Measurements from ENCODE around the gene NKTR. TPM values are rescaled to one million over a fixed set of nuclear protein-coding genes. Genes with fewer than 3 reads are reported as not detected.

The NKTR gene
- total and polyA plus RNA-seq, 2 of the 13 experiments (the other 11 are each of a cell fraction or from before 2014, with no cell fraction given) = 41.3 to 59.6 TPM

- Histone ChIP-seq H3K9me3 (ENCODE audit: low read length) (no peaks in the 10 kb centered on the region), H3K79me2 (ENCODE audit: insufficient read depth, low read length) (peaks cover 7% of the 10 kb centered on the region), H3K4me2 (ENCODE audit: low read depth, low read length) (peak overlapping the region; percentile 90), H4K20me1 (ENCODE audit: insufficient read depth, low read length) (no peaks in the 10 kb centered on the region), H3K9ac (ENCODE audit: insufficient read depth, low read depth, low read length) (0 out of 2 replicates have a peak overlapping the region, but pooled peaks have one; percentile 80), H3K4me1 (ENCODE audit: insufficient read depth, low read length) (peaks cover 52% of the 10 kb centered on the region), H3K4me3 (replicated peaks in 1 of 3; ENCODE audit: insufficient read depth in 1 of 3, low read depth in 2 of 3, low read length in 3 of 3) (peak overlapping the region in 1 of 3 experiments; percentile 89; a peak in 1 of 6 replicates), H3K27ac (ENCODE audit: extremely low read length, insufficient read depth, low read length) (no peak overlapping the region), H2AFZ (ENCODE audit: low read length) (no peak overlapping the region), H3K27me3 (ENCODE audit: control insufficient read depth in 1 of 2, insufficient read depth in 2 of 2, low read length in 2 of 2) (no peaks in the 10 kb centered on the region), H3K36me3 (replicated peaks in 1 of 2; ENCODE audit: control insufficient read depth in 1 of 2, insufficient read depth in 2 of 2, low read length in 2 of 2) (peaks cover 3% of the 10 kb centered on the region in 2 experiments; a peak in 3 of 5 replicates)
- ChIA-PET CTCF (ENCODE audit: low intra/inter-chr PET ratio, low total read pairs) (no interaction called here), POLR2A (interaction anchor here (1.2 to 1.7 kb wide), 3 partner anchors 51 to 104 kb away, joined by 4 to 8 read pairs (median 4); partner anchors contain the start of genes NKTR and SS18L2)
- BruUV-seq (replicated peaks) = no TSS peak
- no peak for DNase-seq (ENCODE audit: low spot score)
- TF ChIP-seq MYNN (CRISPR knock-in tag; IDR thresholded peaks at IDR 0.05; ENCODE audit: low read depth) (no peak), ATF6 (CRISPR knock-in tag; conservative IDR thresholded peaks at IDR 0.05) (no peak), SMC3 (IDR thresholded peaks at IDR 0.05; ENCODE audit: low read length) (no peak), ZNF782 (CRISPR knock-in tag; IDR thresholded peaks at IDR 0.05; ENCODE audit: borderline replicate concordance) (no peak), DDIT3 (CRISPR knock-in tag; IDR thresholded peaks at IDR 0.05) (no peak), ZNF747 (CRISPR knock-in tag; IDR thresholded peaks at IDR 0.05; ENCODE audit: borderline replicate concordance) (no peak), PRDM4 (CRISPR knock-in tag; IDR thresholded peaks at IDR 0.05; ENCODE audit: borderline replicate concordance) (no peak), ZNF558 (CRISPR knock-in tag; IDR thresholded peaks at IDR 0.05; ENCODE audit: borderline replicate concordance) (no peak), FOXP1 (IDR thresholded peaks at IDR 0.05) (no peak), FOXP1 (CRISPR knock-in tag; IDR thresholded peaks at IDR 0.05) (no peak), HDAC2 (CRISPR knock-in tag; IDR thresholded peaks at IDR 0.05) (no peak), MBNL3 (CRISPR knock-in tag; conservative IDR thresholded peaks at IDR 0.05) (no peak), FOXK1 (CRISPR knock-in tag; IDR thresholded peaks at IDR 0.05; ENCODE audit: borderline replicate concordance, low read depth) (no peak), STAT6 (CRISPR knock-in tag; IDR thresholded peaks at IDR 0.05; ENCODE audit: borderline replicate concordance) (no peak), CHD4 (IDR thresholded peaks at IDR 0.05; ENCODE audit: borderline replicate concordance, low read length) (no peak), ERF (CRISPR knock-in tag; IDR thresholded peaks at IDR 0.05) (no peak), ZNF44 (CRISPR knock-in tag; IDR thresholded peaks at IDR 0.05) (no peak), LBX2 (CRISPR knock-in tag; IDR thresholded peaks at IDR 0.05; ENCODE audit: borderline replicate concordance) (no peak)
- FAIRE-seq = no peak
- ATAC-seq = no peak
- 88% methylated on average over 1 of the region's 1 CpG for WGBS (ENCODE audit: low lambda C conversion rate)
- in situ Hi-C loops (cut with HindIII; ENCODE audit: extremely low pct_ligation_motif_present, low pct_unique_long_range_greater_than_20kb) (loop anchor here (5.0 kb wide), 1 partner anchor 95 kb away; no protein-coding TSS in a partner anchor), intact Hi-C loops (cut with micrococcal nuclease; ENCODE audit: unreplicated experiment) (loop anchor here (5.0 kb wide), 3 partner anchors 80 to 180 kb away; no protein-coding TSS in a partner anchor)
These were observed 51.7 kb downstream of the NKTR start for GRCh38 chr3:42652251-42652610.
